CD4-positive, alpha-beta T cell treated with Interleukin-2 at 100 ng/mL for 4 hours (primary cell): ENCODE data around the gene ROR2.

Source experiments
- DNase-seq: peaks from one replicate; pipeline ENCODE4 v3.0.0-alpha.2; 2020; ENCODE audit warnings: low spot score

Gene ROR2

GRCh38 chr9:91873637-91874051 is 76.4 kb downstream of the ROR2 start:
- DNase-seq = no peak

- no peak for DNase-seq
These were observed 81.2 kb downstream of the ROR2 start for GRCh38 chr9:91868732-91869391.

- no peak for DNase-seq
These were observed 82.3 kb downstream of the ROR2 start for GRCh38 chr9:91867740-91868139.

GRCh38 chr9:91865041-91865440 is 85.0 kb downstream of the ROR2 start:
- DNase-seq = no peak

GRCh38 chr9:91864380-91864779 is 85.6 kb downstream of the ROR2 start:
- DNase-seq = no peak

- DNase-seq = no peak
These were observed 86.6 kb downstream of the ROR2 start for GRCh38 chr9:91863469-91863868.

GRCh38 chr9:91858213-91859030 is 91.6 kb downstream of the ROR2 start:
- DNase-seq = no peak

- DNase-seq = no peak
These were observed 92.5 kb downstream of the ROR2 start for GRCh38 chr9:91857291-91858212.

- DNase-seq = no peak
These were observed 93.6 kb downstream of the ROR2 start for GRCh38 chr9:91856419-91856818.

- no peak for DNase-seq
These were observed 94.8 kb downstream of the ROR2 start for GRCh38 chr9:91855196-91855595.

GRCh38 chr9:91852801-91853347 is 97.2 kb downstream of the ROR2 start:
- DNase-seq = no peak

GRCh38 chr9:91849694-91850093 is 100.3 kb downstream of the ROR2 start:
- DNase-seq = no peak

- no peak for DNase-seq
These were observed 101.9 kb downstream of the ROR2 start for GRCh38 chr9:91848146-91848545.

GRCh38 chr9:91847581-91848091 is 102.4 kb downstream of the ROR2 start:
- DNase-seq = no peak

GRCh38 chr9:91845879-91846278 is 104.1 kb downstream of the ROR2 start:
- DNase-seq = no peak

GRCh38 chr9:91844701-91845291 is 105.2 kb downstream of the ROR2 start:
- DNase-seq = no peak

- DNase-seq = no peak
These were observed 105.8 kb downstream of the ROR2 start for GRCh38 chr9:91844190-91844589.

- no peak for DNase-seq
These were observed 106.3 kb downstream of the ROR2 start for GRCh38 chr9:91843623-91844148.

GRCh38 chr9:91843093-91843492 is 106.9 kb downstream of the ROR2 start:
- DNase-seq = no peak

GRCh38 chr9:91842358-91843049 is 107.5 kb downstream of the ROR2 start:
- no peak for DNase-seq

GRCh38 chr9:91841591-91841990 is 108.4 kb downstream of the ROR2 start:
- DNase-seq = no peak
